GM15510 (cell line): ENCODE data around the gene TBC1D20.

ENCODE experiments used
- POLR2A ChIP-seq: IDR thresholded peaks from 3 replicates; pipeline ENCODE4 v1.6.1; 2011; ENCODE audit warnings: borderline replicate concordance; ENCODE audit not compliant: insufficient read length; ENCODE audit errors: extremely low read depth

TBC1D20 gene

DNA sequence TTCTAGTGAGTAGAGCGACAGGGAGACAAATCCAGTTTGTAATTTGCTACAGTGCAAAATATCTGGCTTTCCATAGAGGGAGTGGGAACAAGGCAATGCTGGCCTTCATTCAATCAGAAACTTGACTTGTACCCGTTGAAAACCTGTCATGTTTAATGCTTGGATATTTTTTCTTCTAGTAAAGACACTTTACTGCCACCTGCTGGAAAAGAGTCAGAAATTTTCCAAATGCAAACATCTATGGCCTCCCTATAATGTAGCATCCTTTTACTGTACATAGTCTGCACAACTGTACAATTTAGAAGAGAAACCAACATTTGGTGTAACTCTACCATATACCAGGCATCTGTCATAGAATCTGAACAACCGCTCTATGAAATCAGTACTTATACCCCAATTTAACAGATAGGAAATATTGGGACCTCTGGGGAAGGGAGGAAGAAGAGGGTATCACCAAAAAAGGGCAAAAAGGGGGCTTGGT is 16.7 kb upstream of the TBC1D20 start:
- no peak for TF ChIP-seq POLR2A

GRCh38 chr20:478010-478948 is 15.9 kb upstream of the TBC1D20 start:
- no peak for TF ChIP-seq POLR2A

DNA sequence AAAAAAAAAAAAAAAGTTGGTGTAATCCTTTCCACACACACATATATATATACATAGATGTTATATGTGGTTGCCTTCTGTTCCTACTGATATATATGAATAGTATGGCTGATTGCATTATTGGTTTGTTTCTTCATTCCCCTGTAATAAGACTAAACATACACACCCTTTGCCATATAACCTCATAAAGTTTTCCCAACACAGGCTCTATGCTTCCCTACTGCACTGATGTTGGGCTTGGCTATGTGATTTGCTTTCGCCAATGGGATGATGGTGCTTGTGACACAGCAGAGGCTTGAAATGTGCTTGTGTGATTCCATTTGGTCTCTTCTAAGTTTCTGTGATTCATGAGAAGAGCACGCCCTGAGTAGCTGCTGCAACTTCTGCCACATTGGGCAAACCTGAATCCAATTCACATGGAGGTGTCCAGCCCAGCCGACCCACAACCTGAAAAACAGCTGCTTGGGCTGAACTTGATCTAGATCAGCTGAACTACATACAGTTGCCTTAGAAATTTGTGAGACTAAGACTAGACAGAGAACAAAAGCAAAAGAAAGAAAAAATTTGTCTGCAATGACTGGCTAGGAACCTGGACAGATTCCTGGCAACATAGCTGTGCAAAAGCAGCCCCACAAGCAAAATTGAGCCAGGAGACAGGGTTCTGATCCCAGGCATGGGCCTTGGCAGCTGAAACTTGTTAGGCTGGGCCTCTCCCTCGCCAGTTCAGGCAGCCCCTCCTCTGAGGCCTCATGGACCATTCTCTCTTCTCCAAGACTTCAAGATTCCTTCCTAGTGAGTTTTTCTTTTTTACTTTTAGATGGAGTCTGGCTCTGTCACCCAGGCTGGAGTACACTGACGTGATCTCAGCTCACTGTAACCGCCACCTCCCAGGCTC is 13.4 kb upstream of the TBC1D20 start:
- TF ChIP-seq POLR2A, result no peak

- no peak for TF ChIP-seq POLR2A
Measured at GRCh38 chr20:474581-474980, 12.2 kb upstream of the TBC1D20 start.

GRCh38 chr20:472889-473292 is 10.6 kb upstream of the TBC1D20 start:
- no peak for TF ChIP-seq POLR2A

DNA sequence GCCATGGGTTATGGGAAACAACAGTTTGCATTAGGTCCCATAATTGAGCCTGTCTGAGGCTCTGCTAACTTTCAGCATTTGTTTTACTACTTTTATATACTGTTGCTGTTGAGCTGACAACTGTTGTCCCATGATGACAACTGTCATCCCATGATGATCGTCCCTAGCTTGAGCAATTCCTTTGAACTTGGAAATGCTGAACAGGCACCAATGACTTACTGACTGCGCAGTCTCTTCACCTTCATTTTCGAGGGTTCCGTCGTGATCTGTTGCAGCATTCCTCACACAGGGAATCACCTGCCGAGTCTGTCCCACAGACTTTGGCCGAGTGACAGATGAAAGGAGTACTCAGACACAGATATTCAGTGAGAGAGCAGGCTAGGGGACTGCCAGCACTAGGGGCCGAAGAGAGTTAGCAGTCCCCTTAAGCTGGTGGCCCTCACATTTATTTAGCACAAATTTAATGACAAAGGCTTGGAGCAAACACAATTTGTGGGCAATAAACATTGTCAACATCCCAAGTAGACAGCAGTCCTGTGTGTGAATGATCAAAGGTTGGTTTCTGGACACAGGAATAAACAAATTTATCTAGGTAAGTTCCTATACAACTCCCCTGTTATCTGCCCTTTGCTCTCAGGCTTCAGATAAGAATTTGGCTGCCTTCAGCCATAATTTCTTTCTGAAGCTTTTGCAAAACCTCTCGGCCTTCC is 10.0 kb upstream of the TBC1D20 start:
- TF ChIP-seq POLR2A, result no peak

- no peak for TF ChIP-seq POLR2A
Measured at GRCh38 chr20:469746-470490, 7.6 kb upstream of the TBC1D20 start.

DNA sequence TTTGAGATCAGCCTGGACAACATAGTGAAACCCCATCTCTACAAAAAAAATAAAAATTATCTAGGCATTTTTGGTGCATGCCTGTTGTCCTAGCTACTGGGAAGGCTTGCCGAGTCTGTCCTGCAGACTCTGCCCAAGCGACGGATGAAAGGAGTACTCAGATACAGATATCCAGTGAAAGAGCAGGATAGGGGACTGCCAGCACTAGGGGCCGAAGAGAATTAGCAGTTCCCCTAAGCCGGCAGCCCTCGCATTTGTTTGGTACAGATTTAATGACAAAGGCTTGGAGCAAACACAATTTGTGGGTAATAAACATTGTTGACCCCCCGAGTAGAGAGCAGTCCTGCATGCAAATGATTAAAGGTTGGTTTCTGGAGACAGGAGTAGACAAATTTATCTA is 5.4 kb upstream of the TBC1D20 start:
- TF ChIP-seq POLR2A, result no peak

DNA sequence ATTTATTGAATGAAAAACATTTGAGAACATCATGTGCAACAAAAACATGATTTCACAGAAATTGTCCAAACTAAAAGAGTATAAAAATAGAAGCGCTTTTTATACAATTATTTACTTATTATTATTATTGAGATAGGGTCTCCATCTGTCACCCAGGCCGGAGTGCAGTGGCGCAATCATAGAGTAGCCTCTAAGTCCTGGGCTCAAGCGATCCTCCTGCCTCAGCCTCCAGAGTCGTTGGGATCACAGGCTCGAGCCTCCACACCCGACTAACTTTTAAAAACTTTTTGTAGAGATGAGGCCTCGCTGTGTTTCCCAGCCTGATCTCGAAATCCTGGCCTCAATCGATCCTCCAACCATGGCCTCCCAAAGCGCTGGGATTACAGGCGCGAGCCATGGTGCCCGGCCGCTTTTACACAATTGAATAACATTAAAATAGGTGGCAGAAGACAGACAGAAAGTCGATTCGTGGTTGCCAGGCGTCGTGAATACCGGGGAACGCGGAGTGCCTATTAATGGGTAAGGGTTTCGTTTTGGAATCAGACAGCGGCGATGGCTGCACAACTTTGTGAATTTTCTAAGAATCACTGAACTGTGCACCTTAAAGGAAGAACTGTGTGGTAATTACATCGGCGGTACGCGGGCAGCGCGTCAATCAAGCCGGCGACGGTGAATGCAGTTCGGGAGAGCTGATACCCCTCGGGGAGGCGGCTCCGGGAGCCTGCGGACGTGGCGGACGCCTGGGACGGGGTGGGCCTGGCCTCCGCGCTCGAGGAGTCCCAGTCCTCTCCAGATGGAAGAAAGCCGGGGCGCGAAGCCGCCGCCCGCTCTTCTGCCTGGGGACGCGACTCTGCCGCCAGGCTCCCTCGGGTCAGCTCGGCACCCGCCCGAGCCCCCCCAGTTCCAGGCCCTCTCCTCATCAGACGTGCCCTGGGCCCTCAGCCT is 807 bp downstream of the TBC1D20 start:
- no peak for TF ChIP-seq POLR2A

DNA sequence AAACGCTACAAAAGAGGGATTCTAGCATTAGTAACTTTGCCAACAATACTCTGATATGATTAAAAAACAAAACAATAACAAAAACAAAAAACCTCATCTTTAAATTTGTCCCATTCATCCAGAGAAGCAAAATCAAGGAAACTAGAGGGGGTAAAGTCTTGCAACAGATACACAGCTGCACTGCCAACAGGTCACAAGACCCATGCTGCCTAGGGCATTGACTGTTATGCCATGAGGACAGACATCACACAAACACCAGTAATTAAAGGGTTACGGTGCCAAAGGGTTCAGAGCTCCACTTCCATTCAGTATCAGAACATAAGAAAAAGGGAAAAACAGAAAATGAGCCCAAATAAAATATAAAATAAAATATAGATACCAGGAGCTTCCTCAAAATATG is 1.6 kb downstream of the TBC1D20 start:
- TF ChIP-seq POLR2A, result no peak

- TF ChIP-seq POLR2A, result no peak
Measured at GRCh38 chr20:460180-460579, 2.2 kb downstream of the TBC1D20 start.

GRCh38 chr20:458776-459175 is 3.6 kb downstream of the TBC1D20 start:
- TF ChIP-seq POLR2A, result no peak

DNA sequence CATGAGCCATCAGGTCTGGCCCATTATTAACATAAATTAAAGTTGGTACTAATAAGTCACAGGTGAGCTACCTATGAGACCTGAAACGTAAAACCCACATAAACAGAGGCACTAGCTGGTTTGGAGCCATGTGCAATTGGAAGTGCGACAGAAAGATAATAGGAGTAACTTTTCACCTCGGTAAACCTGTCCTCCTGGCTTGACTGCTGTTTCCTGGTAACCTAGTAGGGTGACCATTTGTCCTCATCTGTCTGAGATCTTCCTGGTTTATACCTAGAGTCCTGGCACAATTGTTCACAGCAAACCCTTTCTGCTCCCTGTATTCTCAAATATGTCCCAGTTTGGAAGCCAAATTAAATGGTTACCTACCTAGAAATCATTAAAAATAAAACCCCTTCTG is 7.4 kb downstream of the TBC1D20 start:
- TF ChIP-seq POLR2A, result no peak
